ENCODE results near the gene EXD3.

DNA sequence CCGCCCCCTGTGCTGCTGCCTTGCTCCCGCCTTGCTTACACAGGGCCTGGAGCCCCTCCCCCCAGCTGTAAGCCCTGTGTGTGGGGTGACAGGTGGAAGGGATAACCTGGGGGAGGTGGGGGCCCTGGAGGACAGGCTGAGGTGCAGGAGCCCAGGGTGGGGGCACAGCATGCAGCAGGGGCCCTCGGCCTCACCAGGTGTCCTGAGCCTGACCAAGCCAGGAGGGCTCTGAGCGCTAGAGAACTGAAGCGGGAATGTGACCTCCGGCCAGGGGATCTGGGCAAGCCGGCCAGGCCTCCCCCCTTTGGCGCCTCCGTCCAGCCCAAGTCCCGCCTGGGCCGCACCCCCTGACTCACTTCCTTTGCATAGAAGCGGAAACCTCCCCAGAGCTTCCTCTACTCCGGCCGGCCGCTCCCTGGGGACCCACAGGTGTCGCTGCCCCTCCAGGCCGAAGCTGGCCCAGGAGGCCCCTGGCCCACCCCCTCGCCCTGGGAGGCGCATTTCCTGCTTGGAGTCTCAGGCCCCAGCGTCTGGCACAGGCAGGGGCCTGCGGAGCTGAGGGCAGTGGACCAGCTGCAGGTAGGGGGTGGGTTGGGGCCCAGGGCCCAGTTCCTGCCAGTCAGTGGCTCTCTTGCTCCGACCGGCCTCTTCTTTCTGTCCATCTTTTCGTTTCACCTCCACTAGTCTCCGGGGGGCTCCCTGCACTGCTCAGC is 145.5 kb downstream of the EXD3 start, which contains the start of gene TOR4A:
- no peak for TF ChIP-seq EP300 (IDR thresholded peaks at IDR 0.05; ENCODE audit: borderline replicate concordance in 1 of 2, low read depth in 1 of 2, low read length in 1 of 2)
- TF ChIP-seq, protein P1, sequence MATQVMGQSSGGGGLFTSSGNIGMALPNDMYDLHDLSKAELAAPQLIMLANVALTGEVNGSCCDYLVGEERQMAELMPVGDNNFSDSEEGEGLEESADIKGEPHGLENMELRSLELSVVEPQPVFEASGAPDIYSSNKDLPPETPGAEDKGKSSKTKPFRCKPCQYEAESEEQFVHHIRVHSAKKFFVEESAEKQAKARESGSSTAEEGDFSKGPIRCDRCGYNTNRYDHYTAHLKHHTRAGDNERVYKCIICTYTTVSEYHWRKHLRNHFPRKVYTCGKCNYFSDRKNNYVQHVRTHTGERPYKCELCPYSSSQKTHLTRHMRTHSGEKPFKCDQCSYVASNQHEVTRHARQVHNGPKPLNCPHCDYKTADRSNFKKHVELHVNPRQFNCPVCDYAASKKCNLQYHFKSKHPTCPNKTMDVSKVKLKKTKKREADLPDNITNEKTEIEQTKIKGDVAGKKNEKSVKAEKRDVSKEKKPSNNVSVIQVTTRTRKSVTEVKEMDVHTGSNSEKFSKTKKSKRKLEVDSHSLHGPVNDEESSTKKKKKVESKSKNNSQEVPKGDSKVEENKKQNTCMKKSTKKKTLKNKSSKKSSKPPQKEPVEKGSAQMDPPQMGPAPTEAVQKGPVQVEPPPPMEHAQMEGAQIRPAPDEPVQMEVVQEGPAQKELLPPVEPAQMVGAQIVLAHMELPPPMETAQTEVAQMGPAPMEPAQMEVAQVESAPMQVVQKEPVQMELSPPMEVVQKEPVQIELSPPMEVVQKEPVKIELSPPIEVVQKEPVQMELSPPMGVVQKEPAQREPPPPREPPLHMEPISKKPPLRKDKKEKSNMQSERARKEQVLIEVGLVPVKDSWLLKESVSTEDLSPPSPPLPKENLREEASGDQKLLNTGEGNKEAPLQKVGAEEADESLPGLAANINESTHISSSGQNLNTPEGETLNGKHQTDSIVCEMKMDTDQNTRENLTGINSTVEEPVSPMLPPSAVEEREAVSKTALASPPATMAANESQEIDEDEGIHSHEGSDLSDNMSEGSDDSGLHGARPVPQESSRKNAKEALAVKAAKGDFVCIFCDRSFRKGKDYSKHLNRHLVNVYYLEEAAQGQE (IDR thresholded peaks at IDR 0.05; ENCODE audit: low read depth, low read length) = no peak
- TF ChIP-seq, protein P2, sequence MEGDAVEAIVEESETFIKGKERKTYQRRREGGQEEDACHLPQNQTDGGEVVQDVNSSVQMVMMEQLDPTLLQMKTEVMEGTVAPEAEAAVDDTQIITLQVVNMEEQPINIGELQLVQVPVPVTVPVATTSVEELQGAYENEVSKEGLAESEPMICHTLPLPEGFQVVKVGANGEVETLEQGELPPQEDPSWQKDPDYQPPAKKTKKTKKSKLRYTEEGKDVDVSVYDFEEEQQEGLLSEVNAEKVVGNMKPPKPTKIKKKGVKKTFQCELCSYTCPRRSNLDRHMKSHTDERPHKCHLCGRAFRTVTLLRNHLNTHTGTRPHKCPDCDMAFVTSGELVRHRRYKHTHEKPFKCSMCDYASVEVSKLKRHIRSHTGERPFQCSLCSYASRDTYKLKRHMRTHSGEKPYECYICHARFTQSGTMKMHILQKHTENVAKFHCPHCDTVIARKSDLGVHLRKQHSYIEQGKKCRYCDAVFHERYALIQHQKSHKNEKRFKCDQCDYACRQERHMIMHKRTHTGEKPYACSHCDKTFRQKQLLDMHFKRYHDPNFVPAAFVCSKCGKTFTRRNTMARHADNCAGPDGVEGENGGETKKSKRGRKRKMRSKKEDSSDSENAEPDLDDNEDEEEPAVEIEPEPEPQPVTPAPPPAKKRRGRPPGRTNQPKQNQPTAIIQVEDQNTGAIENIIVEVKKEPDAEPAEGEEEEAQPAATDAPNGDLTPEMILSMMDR (IDR thresholded peaks at IDR 0.05) = no peak
- TF ChIP-seq RAD21 (IDR thresholded peaks at IDR 0.05; ENCODE audit: low read length) = no peak

Data from SK-N-SH (cell line).